Ovary (tissue), 9 donors: ENCODE results near the gene H2BK1. TPM values are rescaled to one million over a fixed set of nuclear protein-coding genes. Genes with fewer than 3 reads are reported as not detected.

Experiments
- DNase-seq, 5 donors: peaks; one replicate each; pipeline ENCODE4 v3.0.0-alpha.2; 2019 to 2020
- H3K27ac ChIP-seq, 2 donors: fragments of 200-600 bp; one replicate each; pipeline versions ENCODE4 v1.5.1 to v1.8.0; 2019 to 2022
- H3K27me3 ChIP-seq: fragments of 200-600 bp; one replicate; pipeline ENCODE4 v1.8.0; 2022
- H3K36me3 ChIP-seq: fragments of 200-600 bp; sonication (generic); one replicate; pipeline ENCODE4 v1.5.1; 2019
- H3K4me1 ChIP-seq: one replicate; pipeline ENCODE4 v1.8.1; 2013; ENCODE audit warnings: mild to moderate bottlenecking, moderate library complexity; ENCODE audit not compliant: insufficient read depth
- H3K4me3 ChIP-seq: fragments of 200-600 bp; sonication (generic); one replicate; pipeline ENCODE4 v1.5.1; 2017
- H3K9me3 ChIP-seq, 2 donors: fragments of 200-600 bp in 1 of 2; sonication (generic) in 1 of 2; one replicate each; pipeline versions ENCODE4 v1.5.1 to v1.8.1; 2013 to 2019; ENCODE audit warnings: mild to moderate bottlenecking in 1 of 2, moderate library complexity in 1 of 2
- CTCF ChIP-seq, 3 donors: fragments of 450-650 bp in 2 of 3; fragments of 200-600 bp in 1 of 3; IDR thresholded peaks; one replicate each; pipeline versions ENCODE4 v1.5.1 to v1.8.0; 2016 to 2022; ENCODE audit warnings: antibody characterized with exemption in 3 of 3, mild to moderate bottlenecking in 1 of 3
- EP300 ChIP-seq: sonication (generic); formaldehyde crosslinking; IDR thresholded peaks from one replicate; pipeline ENCODE4 v1.6.1; 2017; ENCODE audit warnings: antibody characterized with exemption
- POLR2A ChIP-seq: fragments of 450-650 bp; IDR thresholded peaks from one replicate; pipeline ENCODE4 v1.6.1; 2017; ENCODE audit warnings: antibody characterized with exemption, mild to moderate bottlenecking, moderate library complexity
- WGBS, 3 donors: extraction: QIAGEN DNeasy Blood & Tissue Kit in 1 of 3; methylation state at CpG; one replicate each; pipeline versions ENCODE4 v1.1.5 to v1.1.7; 2013 to 2017; 5-methylcytosine and 5-hydroxymethylcytosine counted together
- intact Hi-C, 4 donors: fragments of 100-400 bp; cut with DNase I; formaldehyde crosslinking; loops; one replicate each; pipeline versions ENCODE4 v1.11.0 to v1.15.1; 2022 to 2023
- polyA plus RNA-seq, 2 donors: library from polyadenylated mRNA; stranded (reverse); fragments of 200-250 nt in 1 of 2; fragments of 350-450 nt in 1 of 2; fragmentation: Illumina TruSeq in 1 of 2; extraction: RNeasy Lipid Tissue Mini Kit (QIAGEN cat#74804) in 1 of 2; gene quantifications; one replicate each; pipeline ENCODE4 v1.2.3, GENCODE V29; 2013 to 2014
- total RNA-seq, 7 donors: library from RNA; depleted of rRNA in 2 of 7; stranded (reverse); fragments of >200 nt in 2 of 7; fragmentation: NEBNext Ultra II Directional in 3 of 7; extraction: Animal tissue kit (Norgen Biotek cat#: 25700) in 3 of 7; gene quantifications; one replicate each; pipeline versions ENCODE4 v1.1.0 to v1.2.4, GENCODE V29; 2016 to 2023
- donor health status: DM: no; HTN: no; CAD: no; lungs with moderate emphysema.
- donor health status: DM: no; HTN: no; CAD: no.
- donor health status: Bipolar disorder and iron deficiency.
- donor health status: DM: yes; HTN: yes; CAD: no.
- donor health status: DM: no; HTN: no; CAD: no.
- donor health status: DM: yes; HTN: yes; CAD: no.

Gene H2BK1
- total and polyA plus RNA-seq, 9 donors: 0.36 to 1.3 (median 1.0) TPM; not detected in 5

GRCh38 chr7:151228024-151228866 is 18.0 kb upstream of the H2BK1 start:
- WGBS, 3 donors: 54 to 67% (median 62%) methylated on average over 10 of the region's 10 CpGs
- Histone ChIP-seq H3K27me3 (no peaks in the 10 kb centered on the region), H3K27ac (peak overlapping the region in 1 of 2 donors; percentile 69), H3K36me3 (no peaks in the 10 kb centered on the region), H3K9me3 (no peaks in the 10 kb centered on the region), H3K4me1 (peaks cover 7% of the 10 kb centered on the region), H3K4me3 (peak overlapping the region; percentile 71)
- DNase-seq: no peak
- TF ChIP-seq POLR2A (no peak), EP300 (no peak)
- intact Hi-C loops: no loop called here

GRCh38 chr7:151226875-151227782 is 16.8 kb upstream of the H2BK1 start, which contains the start of gene ABCF2:
TSS of gene ABCF2 (minus strand) at chr7:151227205. CDS start at chr7:151226458, 747 bp downstream.
- DNase-seq: peak; percentile 98 to 99 (median 98)
- H3K4me1 ChIP-seq: peaks cover 5% of the 10 kb centered on the region
- no peaks in the 10 kb centered on the region for H3K36me3 ChIP-seq
- H3K27me3 ChIP-seq: no peaks in the 10 kb centered on the region
- WGBS, 3 donors: 0 to 1% (median 1%) methylated on average over 68 of the region's 68 CpGs
- no peaks in the 10 kb centered on the region for H3K9me3 ChIP-seq
- peak; percentile 67 for TF ChIP-seq POLR2A
- no peak for TF ChIP-seq EP300
- no peak for TF ChIP-seq CTCF (IDR thresholded peaks at IDR 0.05)
- H3K27ac ChIP-seq: peak within 1 kb of the TSS in 1 of 2 donors; percentile 69
- intact Hi-C loops: no loop called here
- peak within 1 kb of the TSS; percentile 71 for H3K4me3 ChIP-seq

GRCh38 chr7:151226560-151226874 is 16.2 kb upstream of the H2BK1 start:
- intact Hi-C loops: no loop called here
- H3K4me1 ChIP-seq: peaks cover 5% of the 10 kb centered on the region
- no peak for TF ChIP-seq POLR2A
- TF ChIP-seq CTCF (IDR thresholded peaks at IDR 0.05): no peak
- no peak for TF ChIP-seq EP300
- no peaks in the 10 kb centered on the region for H3K9me3 ChIP-seq
- no peak for DNase-seq
- H3K36me3 ChIP-seq: no peaks in the 10 kb centered on the region
- peak overlapping the region in 1 of 2 donors; percentile 23 for H3K27ac ChIP-seq
- no peaks in the 10 kb centered on the region for H3K27me3 ChIP-seq
- H3K4me3 ChIP-seq: peak overlapping the region; percentile 71
- WGBS, 3 donors: 1% methylated on average over 15 of the region's 15 CpGs

- 56 to 58% (median 57%) methylated on average over 8 of the region's 8 CpGs for WGBS, 3 donors
- Histone ChIP-seq H3K36me3 (no peaks in the 10 kb centered on the region), H3K4me3 (peak overlapping the region; percentile 71), H3K4me1 (peaks cover 5% of the 10 kb centered on the region), H3K9me3 (no peaks in the 10 kb centered on the region), H3K27ac (no peak overlapping the region), H3K27me3 (no peaks in the 10 kb centered on the region)
- DNase-seq: no peak
- intact Hi-C loops: no loop called here
- TF ChIP-seq POLR2A (no peak), CTCF (IDR thresholded peaks at IDR 0.05) (no peak), EP300 (no peak)
Observed at GRCh38 chr7:151225948-151226510, 15.7 kb upstream of the H2BK1 start.
